HUDEP-2 (cell line): ENCODE results near the gene POTEB2.
"Not testable (repeated sequence)": the region's sequence is repeated elsewhere in the genome, so short reads cannot be mapped to it uniquely, and the experiment has no call there.

Source experiments
- DNase-seq, 76 experiments: peaks; one replicate each; lab custom pipeline; 2025; ENCODE audit not compliant: unreplicated experiment in 76 of 76; lab: John Stamatoyannopoulos, UW

The POTEB2 gene

DNA sequence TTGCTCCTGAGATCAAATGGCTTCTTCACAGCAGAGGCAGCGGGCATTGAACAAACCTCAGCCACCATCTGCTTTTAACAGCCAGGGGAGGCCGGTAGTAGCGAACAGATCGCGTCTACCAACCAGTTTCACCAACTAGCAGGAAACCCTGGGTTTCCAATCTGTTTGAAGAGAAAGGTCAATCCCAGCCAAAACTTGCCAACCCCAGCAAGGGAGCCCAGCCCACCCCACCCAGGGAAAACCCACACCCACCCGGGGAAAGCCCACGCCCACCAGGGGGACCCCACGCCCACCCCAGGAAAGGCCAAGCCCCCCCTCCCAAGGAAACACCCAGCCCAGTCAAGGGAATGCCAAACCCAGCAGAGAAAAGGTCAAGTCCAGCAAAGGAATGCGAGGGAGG is at the start of gene POTEB2:
Gene POTEB2 (minus strand): TSS at position 101 of the 400 bp plus-strand sequence. CDS start 33 bp downstream, at position 68.
- DNase-seq: not testable (repeated sequence)

DNA sequence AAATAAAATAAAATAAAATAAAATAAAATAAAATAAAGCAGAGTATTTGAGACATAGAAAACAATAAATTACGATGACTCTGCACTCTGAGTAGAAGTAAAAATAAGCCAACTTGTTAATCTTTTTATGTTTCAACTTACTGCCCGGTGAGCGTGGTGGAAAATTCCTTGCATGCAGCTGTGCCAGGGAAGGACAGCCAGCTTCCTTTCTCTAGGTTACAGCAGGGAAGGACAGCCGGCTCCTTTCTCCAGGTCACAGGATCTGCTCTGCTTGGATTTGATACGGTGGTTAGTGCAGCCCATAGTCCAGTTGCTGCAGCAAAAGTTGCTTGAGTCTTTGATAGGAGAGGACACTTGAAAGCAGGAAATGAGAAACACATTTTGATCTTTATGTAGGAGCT is 13.8 kb upstream of the POTEB2 start:
- not testable (repeated sequence) for DNase-seq

GRCh38 chr15:20878464-20878863 is 12.3 kb upstream of the POTEB2 start:
- not testable (repeated sequence) for DNase-seq

GRCh38 chr15:20877819-20878218 is 11.7 kb upstream of the POTEB2 start:
- DNase-seq: not testable (repeated sequence)
